Activated CD8-positive, alpha-beta memory T cell treated with anti-CD3 and anti-CD28 coated beads, Interleukin-2, amount 50 U/mL, for 24 hours (primary cell): Measurements from ENCODE around the gene KCNC1.

Source experiments
- DNase-seq: peaks from one replicate; pipeline ENCODE4 v3.0.0-alpha.2; 2020; ENCODE audit errors: extremely low read depth

The KCNC1 gene

GRCh38 chr11:17821648-17822400 lies 87.2 kb downstream of the KCNC1 start:
- no peak for DNase-seq

GRCh38 chr11:17822401-17822781 lies 87.8 kb downstream of the KCNC1 start:
- no peak for DNase-seq

GRCh38 chr11:17827006-17827405 lies 92.4 kb downstream of the KCNC1 start:
- DNase-seq, result no peak

- no peak for DNase-seq
Measured at GRCh38 chr11:17828311-17828751, 93.8 kb downstream of the KCNC1 start.

- no peak for DNase-seq
Measured at GRCh38 chr11:17831228-17831627, 96.6 kb downstream of the KCNC1 start.

- no peak for DNase-seq
Measured at GRCh38 chr11:17831883-17832282, 97.3 kb downstream of the KCNC1 start.
